Esophagus muscularis mucosa (tissue), 4 donors: Measurements from ENCODE around the gene PIK3C2G. TPM values are rescaled to one million over a fixed set of nuclear protein-coding genes. Genes with fewer than 3 reads are reported as not detected.

Experiments used
- DNase-seq: peaks from one replicate; pipeline ENCODE4 v3.0.0-alpha.2; 2017; ENCODE audit errors: extremely low spot score
- H3K27ac ChIP-seq, 4 donors: fragments of 200-600 bp; sonication (generic); replicated peaks in 1 of 4; 1 replicate in 3 of 4; 2 replicates in 1 of 4; pipeline ENCODE4 v1.5.1; 2016 to 2019; ENCODE audit warnings: mild to moderate bottlenecking in 1 of 4
- H3K27me3 ChIP-seq, 4 donors: fragments of 200-600 bp; sonication (generic); one replicate each; pipeline versions ENCODE4 v1.5.1 to v1.6.0; 2016 to 2019
- H3K36me3 ChIP-seq, 4 donors: fragments of 200-600 bp; sonication (generic); one replicate each; pipeline ENCODE4 v1.5.1; 2016 to 2019
- H3K4me1 ChIP-seq, 4 donors: fragments of 200-600 bp; sonication (generic); one replicate each; pipeline ENCODE4 v1.5.1; 2016 to 2019
- H3K4me3 ChIP-seq, 4 donors: fragments of 200-600 bp; sonication (generic); 1 replicate in 2 of 4; 2 replicates in 2 of 4; pipeline ENCODE4 v1.5.1; 2016 to 2019; ENCODE audit warnings: mild to moderate bottlenecking in 4 of 4, moderate library complexity in 1 of 4
- H3K9me3 ChIP-seq, 4 donors: fragments of 200-600 bp; sonication (generic); 1 replicate in 3 of 4; 2 replicates in 1 of 4; pipeline ENCODE4 v1.5.1; 2016 to 2019
- CTCF ChIP-seq, 3 experiments: fragments of 200-600 bp in 2 of 3; fragments of 450-650 bp in 1 of 3; sonication (generic) in 2 of 3; IDR thresholded peaks; one replicate each; pipeline ENCODE4 v1.5.1; 2017 to 2019; ENCODE audit warnings: antibody characterized with exemption in 3 of 3, mild to moderate bottlenecking in 2 of 3, moderate library complexity in 1 of 3
- EP300 ChIP-seq: sonication (generic); formaldehyde crosslinking; IDR thresholded peaks from one replicate; pipeline ENCODE4 v1.6.1; 2017; ENCODE audit warnings: antibody characterized with exemption
- POLR2A ChIP-seq: fragments of 450-650 bp; IDR thresholded peaks from one replicate; pipeline ENCODE4 v1.6.1; 2017; ENCODE audit warnings: antibody characterized with exemption, moderate library complexity, mild to moderate bottlenecking, low read depth
- POLR2AphosphoS5 ChIP-seq, 2 donors: sonication (generic); formaldehyde crosslinking; IDR thresholded peaks; one replicate each; pipeline ENCODE4 v1.6.1; 2017; ENCODE audit warnings: antibody characterized with exemption in 2 of 2
- WGBS: methylation state at CpG from one replicate; pipeline ENCODE4 v1.1.5; 2018; 5-methylcytosine and 5-hydroxymethylcytosine counted together
- intact Hi-C: fragments of 100-400 bp; cut with DNase I; formaldehyde crosslinking; loops from one replicate; pipeline ENCODE4 v1.15.1; 2023
- total RNA-seq, 4 donors: library from RNA; depleted of rRNA; stranded (reverse); fragments of >200 nt; gene quantifications; one replicate each; pipeline versions ENCODE4 v1.1.0 to v1.2.1, GENCODE V29; 2016

Gene PIK3C2G
- total RNA-seq, 4 donors from 2014 or later = 0.06 to 1.2 (median 0.61) TPM

- 89% methylated on average over 1 of the region's 1 CpG for WGBS
- intact Hi-C loops = no loop called here
- Histone ChIP-seq H3K36me3 (no peaks in the 10 kb centered on the region), H3K9me3 (peaks cover 0 to 11% (median 4%) of the 10 kb centered on the region in 4 donors), H3K27me3 (no peaks in the 10 kb centered on the region), H3K4me1 (no peaks in the 10 kb centered on the region), H3K4me3 (no peak overlapping the region), H3K27ac (no peak overlapping the region)
- no peak for DNase-seq
- TF ChIP-seq CTCF (IDR thresholded peaks at IDR 0.05) = no peak
- TF ChIP-seq POLR2A = no peak
- TF ChIP-seq POLR2AphosphoS5 (IDR thresholded peaks at IDR 0.05) = no peak
- no peak for TF ChIP-seq EP300
These were observed 368.6 kb downstream of the PIK3C2G start for GRCh38 chr12:18629916-18630315.

GRCh38 chr12:18631339-18631738, 370.0 kb downstream of the PIK3C2G start:
- no peak for TF ChIP-seq POLR2AphosphoS5 (IDR thresholded peaks at IDR 0.05)
- no peak for TF ChIP-seq EP300
- no peak for TF ChIP-seq POLR2A
- no peak for TF ChIP-seq CTCF (IDR thresholded peaks at IDR 0.05)
- WGBS = 91% methylated on average over 5 of the region's 5 CpGs
- Histone ChIP-seq H3K27me3 (no peaks in the 10 kb centered on the region), H3K36me3 (no peaks in the 10 kb centered on the region), H3K27ac (no peak overlapping the region), H3K4me1 (no peaks in the 10 kb centered on the region), H3K4me3 (no peak overlapping the region), H3K9me3 (peaks cover 0 to 7% (median 3%) of the 10 kb centered on the region in 4 donors)
- intact Hi-C loops = no loop called here
- no peak for DNase-seq

GRCh38 chr12:18632848-18633247, 371.5 kb downstream of the PIK3C2G start:
- no peak for DNase-seq
- no peaks in the 10 kb centered on the region for H3K9me3 ChIP-seq
- H3K36me3 ChIP-seq = no peaks in the 10 kb centered on the region
- no peak overlapping the region for H3K27ac ChIP-seq
- no peak overlapping the region for H3K4me3 ChIP-seq
- intact Hi-C loops = no loop called here
- TF ChIP-seq CTCF (IDR thresholded peaks at IDR 0.05) = no peak
- no peak for TF ChIP-seq EP300
- TF ChIP-seq POLR2AphosphoS5 (IDR thresholded peaks at IDR 0.05) = no peak
- no peak for TF ChIP-seq POLR2A
- WGBS = 83% methylated on average over 2 of the region's 2 CpGs
- no peaks in the 10 kb centered on the region for H3K4me1 ChIP-seq
- H3K27me3 ChIP-seq = no peaks in the 10 kb centered on the region

GRCh38 chr12:18634382-18634781, 373.1 kb downstream of the PIK3C2G start:
- no peak for DNase-seq
- TF ChIP-seq EP300 (no peak), CTCF (IDR thresholded peaks at IDR 0.05) (no peak), POLR2A (no peak), POLR2AphosphoS5 (IDR thresholded peaks at IDR 0.05) (no peak)
- Histone ChIP-seq H3K4me1 (no peaks in the 10 kb centered on the region), H3K27me3 (no peaks in the 10 kb centered on the region), H3K4me3 (no peak overlapping the region), H3K27ac (no peak overlapping the region), H3K36me3 (no peaks in the 10 kb centered on the region), H3K9me3 (no peaks in the 10 kb centered on the region)
- WGBS = 67% methylated on average over 3 of the region's 4 CpGs
- intact Hi-C loops = no loop called here

GRCh38 chr12:18640321-18640955, 379.1 kb downstream of the PIK3C2G start:
- TF ChIP-seq POLR2AphosphoS5 (IDR thresholded peaks at IDR 0.05) (no peak), POLR2A (no peak), EP300 (no peak), CTCF (IDR thresholded peaks at IDR 0.05) (no peak)
- Histone ChIP-seq H3K36me3 (no peaks in the 10 kb centered on the region), H3K9me3 (no peaks in the 10 kb centered on the region), H3K27me3 (no peaks in the 10 kb centered on the region), H3K4me3 (no peak overlapping the region), H3K27ac (no peak overlapping the region), H3K4me1 (peaks cover 0 to 16% (median 12%) of the 10 kb centered on the region in 4 donors)
- intact Hi-C loops = no loop called here
- 69% methylated on average over 4 of the region's 4 CpGs for WGBS
- DNase-seq = no peak
